SU-DHL-6 (cell line): ENCODE data around the gene CBLN1.

Source experiments
- H2AFZ ChIP-seq: fragments of 200-600 bp; sonication (generic); 2 replicates; pipeline ENCODE4 v1.6.1; 2014; ENCODE audit warnings: low read depth, mild to moderate bottlenecking, moderate library complexity, mixed read lengths, antibody characterized with exemption, low read length; ENCODE audit not compliant: severe bottlenecking
- H3F3A ChIP-seq: fragments of 200-600 bp; shearing (Covaris generic); 2 replicates; pipeline ENCODE4 v1.6.0; 2016; ENCODE audit warnings: antibody characterized with exemption, mild to moderate bottlenecking; ENCODE audit not compliant: insufficient read depth
- H3K27ac ChIP-seq: fragments of 200-600 bp; sonication (generic); 2 replicates; pipeline ENCODE4 v1.5.1; 2016; ENCODE audit warnings: low read depth, mild to moderate bottlenecking, low read length, moderate library complexity, mixed read lengths
- H3K27me3 ChIP-seq: fragments of 200-600 bp; sonication (generic), shearing (Covaris generic); 2 replicates; pipeline ENCODE4 v1.6.0; 2014; ENCODE audit warnings: mild to moderate bottlenecking, low read length
- H3K36me3 ChIP-seq: fragments of 200-600 bp; sonication (generic); 2 replicates; pipeline ENCODE4 v1.6.1; 2014; ENCODE audit warnings: mild to moderate bottlenecking, low read length, mixed read lengths
- H3K4me2 ChIP-seq: fragments of 300-600, 200-600 bp; shearing (Covaris generic), sonication (generic); 2 replicates; pipeline ENCODE4 v1.6.0; 2014; ENCODE audit warnings: low read length, low read depth, mild to moderate bottlenecking; ENCODE audit not compliant: poor library complexity, severe bottlenecking
- H3K4me3 ChIP-seq: fragments of 200-600 bp; sonication (generic); 2 replicates; pipeline ENCODE4 v1.5.1; 2014; ENCODE audit warnings: antibody characterized with exemption, low read length, mild to moderate bottlenecking, mixed read lengths; ENCODE audit not compliant: insufficient read depth, poor library complexity, severe bottlenecking
- H3K79me2 ChIP-seq: fragments of 200-600 bp; sonication (generic); 2 replicates; pipeline ENCODE4 v1.6.1; 2014; ENCODE audit warnings: mild to moderate bottlenecking, low read length, moderate library complexity; ENCODE audit not compliant: insufficient read depth
- H3K9ac ChIP-seq: fragments of 200-600 bp; sonication (generic); 2 replicates; pipeline ENCODE4 v1.7.0; 2014; ENCODE audit warnings: mild to moderate bottlenecking, low read length
- H3K9me2 ChIP-seq: fragments of 200-600 bp; sonication (generic); replicated peaks from 2 replicates; pipeline ENCODE4 v1.6.1; 2014; ENCODE audit warnings: low read length; ENCODE audit not compliant: insufficient read depth
- H3K9me3 ChIP-seq: fragments of 200-600 bp; sonication (generic); 2 replicates; pipeline ENCODE4 v1.6.1; 2014; ENCODE audit warnings: low read length, mixed read lengths; ENCODE audit not compliant: insufficient read depth
- H4K20me1 ChIP-seq: fragments of 200-600 bp; sonication (generic); 2 replicates; pipeline ENCODE4 v1.6.1; 2014; ENCODE audit warnings: low read depth, mild to moderate bottlenecking, antibody characterized with exemption, low read length, moderate library complexity, mixed read lengths
- CTCF ChIP-seq: fragments of 200-600 bp; sonication (generic); IDR thresholded peaks from one replicate; pipeline ENCODE4 v1.5.1; 2017; ENCODE audit warnings: antibody characterized with exemption, mild to moderate bottlenecking, low read length, moderate library complexity; ENCODE audit not compliant: insufficient read depth, poor library complexity, severe bottlenecking
- EZH2phosphoT487 ChIP-seq: fragments of 200-600 bp; sonication (generic), shearing (Covaris generic); conservative IDR thresholded peaks from 2 replicates; pipeline ENCODE4 v1.6.1; 2018; ENCODE audit warnings: mild to moderate bottlenecking, antibody characterized with exemption, low read length, moderate library complexity, mixed read lengths

CBLN1 gene

GRCh38 chr16:49278944-49279725, 2.5 kb downstream of the CBLN1 start:
- Histone ChIP-seq H3K36me3 (no peaks in the 10 kb centered on the region), H3K27me3 (no peaks in the 10 kb centered on the region), H3F3A (no peaks in the 10 kb centered on the region), H3K9ac (no peak overlapping the region), H3K4me3 (no peak overlapping the region), H3K27ac (no peak overlapping the region), H2AFZ (no peak overlapping the region), H3K9me3 (no peaks in the 10 kb centered on the region), H3K79me2 (no peaks in the 10 kb centered on the region), H3K4me2 (no peak overlapping the region), H4K20me1 (no peaks in the 10 kb centered on the region), H3K9me2 (no peaks in the 10 kb centered on the region)
- no peak for TF ChIP-seq EZH2phosphoT487
- no peak for TF ChIP-seq CTCF

- H2AFZ ChIP-seq: no peak overlapping the region
- no peaks in the 10 kb centered on the region for H3K9me3 ChIP-seq
- no peak overlapping the region for H3K27ac ChIP-seq
- no peaks in the 10 kb centered on the region for H3F3A ChIP-seq
- H3K79me2 ChIP-seq: no peaks in the 10 kb centered on the region
- no peaks in the 10 kb centered on the region for H4K20me1 ChIP-seq
- H3K4me3 ChIP-seq: no peak overlapping the region
- no peaks in the 10 kb centered on the region for H3K27me3 ChIP-seq
- no peak overlapping the region for H3K9ac ChIP-seq
- no peak for TF ChIP-seq EZH2phosphoT487
- no peak for TF ChIP-seq CTCF
- H3K36me3 ChIP-seq: no peaks in the 10 kb centered on the region
- no peaks in the 10 kb centered on the region for H3K9me2 ChIP-seq
- no peak overlapping the region for H3K4me2 ChIP-seq
Observed at GRCh38 chr16:49278567-49278827, 3.1 kb downstream of the CBLN1 start.

GRCh38 chr16:49277766-49278566, 3.7 kb downstream of the CBLN1 start:
- Histone ChIP-seq H3K79me2 (no peaks in the 10 kb centered on the region), H3K27me3 (no peaks in the 10 kb centered on the region), H3K4me3 (no peak overlapping the region), H4K20me1 (no peaks in the 10 kb centered on the region), H3K27ac (no peak overlapping the region), H3F3A (no peaks in the 10 kb centered on the region), H3K9me3 (no peaks in the 10 kb centered on the region), H3K36me3 (no peaks in the 10 kb centered on the region), H3K4me2 (no peak overlapping the region), H3K9me2 (no peaks in the 10 kb centered on the region), H2AFZ (no peak overlapping the region), H3K9ac (no peak overlapping the region)
- TF ChIP-seq CTCF (no peak), EZH2phosphoT487 (no peak)
